Stomach (tissue), 9 donors: Measurements from ENCODE around the gene MBNL2. TPM values are rescaled to one million over a fixed set of nuclear protein-coding genes. Genes with fewer than 3 reads are reported as not detected.

Experiments used
- DNase-seq, 2 donors: peaks; one replicate each; pipeline versions ENCODE4 v3.0.0 to v3.0.0-alpha.2; 2013 to 2019
- H3K27ac ChIP-seq, 5 donors: fragments of 200-600 bp in 4 of 5; sonication (generic) in 4 of 5; one replicate each; pipeline ENCODE4 v1.5.1; 2013 to 2019; ENCODE audit warnings: mild to moderate bottlenecking in 1 of 5, moderate library complexity in 1 of 5
- H3K27me3 ChIP-seq, 3 donors: fragments of 200-600 bp; sonication (generic); one replicate each; pipeline ENCODE4 v1.5.1; 2017 to 2019; ENCODE audit warnings: mixed run types in 1 of 3
- H3K36me3 ChIP-seq, 4 donors: fragments of 200-600 bp; sonication (generic); 1 replicate in 3 of 4; 2 replicates in 1 of 4; pipeline ENCODE4 v1.5.1; 2016 to 2019
- H3K4me1 ChIP-seq, 4 donors: fragments of 200-600 bp; sonication (generic); one replicate each; pipeline ENCODE4 v1.5.1; 2016 to 2019
- H3K4me3 ChIP-seq, 4 donors: fragments of 200-600 bp; sonication (generic) in 3 of 4; one replicate each; pipeline ENCODE4 v1.5.1; 2016 to 2019; ENCODE audit warnings: mild to moderate bottlenecking in 1 of 4
- H3K9me3 ChIP-seq, 4 donors: fragments of 200-600 bp; sonication (generic); one replicate each; pipeline ENCODE4 v1.5.1; 2016 to 2019
- CTCF ChIP-seq, 7 experiments: fragments of 450-650 bp in 4 of 7; fragments of 200-600 bp in 3 of 7; sonication (generic) in 3 of 7; IDR thresholded peaks; one replicate each; pipeline ENCODE4 v1.5.1; 2016 to 2019; ENCODE audit warnings: antibody characterized with exemption in 7 of 7, control low read depth in 2 of 7, mild to moderate bottlenecking in 1 of 7
- EP300 ChIP-seq: sonication (generic); formaldehyde crosslinking; IDR thresholded peaks from one replicate; pipeline ENCODE4 v1.6.1; 2017; ENCODE audit warnings: antibody characterized with exemption
- POLR2A ChIP-seq, 4 donors: fragments of 450-650 bp; IDR thresholded peaks; one replicate each; pipeline ENCODE4 v1.6.1; 2016; ENCODE audit warnings: antibody characterized with exemption in 4 of 4, control low read depth in 2 of 4, mild to moderate bottlenecking in 1 of 4, moderate library complexity in 1 of 4
- POLR2AphosphoS5 ChIP-seq, 3 donors: sonication (generic); formaldehyde crosslinking; IDR thresholded peaks; one replicate each; pipeline ENCODE4 v1.6.1; 2016; ENCODE audit warnings: antibody characterized with exemption in 3 of 3
- WGBS, 5 donors: extraction: QIAGEN DNeasy Blood & Tissue Kit in 3 of 5; methylation state at CpG; one replicate each; pipeline versions ENCODE4 v1.1.5 to v1.1.7; 2013 to 2018; 5-methylcytosine and 5-hydroxymethylcytosine counted together
- intact Hi-C: fragments of 100-400 bp; cut with DNase I; formaldehyde crosslinking; loops from one replicate; pipeline ENCODE4 v1.15.1; 2023; ENCODE audit warnings: low total_unique reads
- polyA plus RNA-seq, 3 donors: library from polyadenylated mRNA; stranded (reverse); fragments of 200-250 nt; gene quantifications; one replicate each; pipeline ENCODE4 v1.2.3, GENCODE V29; 2013
- total RNA-seq, 5 donors: library from RNA; depleted of rRNA; stranded (reverse); fragments of >200 nt; gene quantifications; one replicate each; pipeline versions ENCODE4 v1.1.0 to v1.2.3, GENCODE V29; 2014 to 2016
- donor health status: healthy with polysubstance abuse.
- donor health status: Bipolar disorder and iron deficiency.
- donor health status: healthy.

Gene MBNL2
- total and polyA plus RNA-seq, 8 donors: 8.3 to 74.5 (median 25.6) TPM

GRCh38 chr13:97268772-97269171 is 46.6 kb downstream of the MBNL2 start:
- Histone ChIP-seq H3K9me3 (no peaks in the 10 kb centered on the region), H3K4me3 (no peak overlapping the region), H3K27me3 (no peaks in the 10 kb centered on the region), H3K36me3 (peaks cover 0 to 4% (median 0%) of the 10 kb centered on the region in 4 donors), H3K27ac (peak overlapping the region in 2 of 5 donors; percentile 33 to 40), H3K4me1 (peaks cover 23 to 80% (median 58%) of the 10 kb centered on the region in 4 donors)
- DNase-seq: no peak
- WGBS, 5 donors: 51 to 77% (median 62%) methylated on average over 6 of the region's 6 CpGs
- intact Hi-C loops: no loop called here
- no peak for TF ChIP-seq CTCF (IDR thresholded peaks at IDR 0.05)
- TF ChIP-seq POLR2A (IDR thresholded peaks at IDR 0.05): no peak
- TF ChIP-seq POLR2AphosphoS5 (IDR thresholded peaks at IDR 0.05): no peak
- TF ChIP-seq EP300: no peak

GRCh38 chr13:97269603-97270002 is 47.5 kb downstream of the MBNL2 start:
- intact Hi-C loops: no loop called here
- Histone ChIP-seq H3K4me1 (peaks cover 31 to 83% (median 65%) of the 10 kb centered on the region in 4 donors), H3K27ac (peak overlapping the region in 3 of 5 donors; percentile 3 to 40 (median 33)), H3K27me3 (no peaks in the 10 kb centered on the region), H3K36me3 (peaks cover 0 to 4% (median 0%) of the 10 kb centered on the region in 4 donors), H3K9me3 (no peaks in the 10 kb centered on the region), H3K4me3 (no peak overlapping the region)
- no peak for DNase-seq
- no peak for TF ChIP-seq POLR2AphosphoS5 (IDR thresholded peaks at IDR 0.05)
- no peak for TF ChIP-seq POLR2A (IDR thresholded peaks at IDR 0.05)
- TF ChIP-seq CTCF (IDR thresholded peaks at IDR 0.05): no peak
- no peak for TF ChIP-seq EP300
- WGBS, 5 donors: 93 to 95% (median 95%) methylated on average over 3 of the region's 3 CpGs

- Histone ChIP-seq H3K4me1 (peaks cover 34 to 83% (median 63%) of the 10 kb centered on the region in 4 donors), H3K9me3 (no peaks in the 10 kb centered on the region), H3K4me3 (no peak overlapping the region), H3K27ac (no peak overlapping the region), H3K36me3 (peaks cover 5 to 18% (median 12%) of the 10 kb centered on the region in 4 donors), H3K27me3 (no peaks in the 10 kb centered on the region)
- no peak for DNase-seq
- 83 to 93% (median 89%) methylated on average over 1 of the region's 1 CpG for WGBS, 5 donors
- intact Hi-C loops: no loop called here
- TF ChIP-seq CTCF (IDR thresholded peaks at IDR 0.05) (no peak), POLR2AphosphoS5 (IDR thresholded peaks at IDR 0.05) (no peak), EP300 (no peak), POLR2A (IDR thresholded peaks at IDR 0.05) (no peak)
Measured at GRCh38 chr13:97272526-97272925, 50.4 kb downstream of the MBNL2 start.

GRCh38 chr13:97273341-97273831 is 51.3 kb downstream of the MBNL2 start:
- intact Hi-C loops: no loop called here
- peaks cover 33 to 83% (median 62%) of the 10 kb centered on the region in 4 donors for H3K4me1 ChIP-seq

More at GRCh38 chr13:97273341-97273831, 51.3 kb downstream of the MBNL2 start:
- peaks cover 5 to 18% (median 10%) of the 10 kb centered on the region in 4 donors for H3K36me3 ChIP-seq
- no peaks in the 10 kb centered on the region for H3K9me3 ChIP-seq
- no peaks in the 10 kb centered on the region for H3K27me3 ChIP-seq
- peak overlapping the region in 4 of 5 donors; percentile 21 to 75 (median 68) for H3K27ac ChIP-seq
- WGBS, 5 donors: 68 to 84% (median 70%) methylated on average over 5 of the region's 5 CpGs
- no peak for DNase-seq
- no peak overlapping the region for H3K4me3 ChIP-seq
- TF ChIP-seq EP300 (no peak), CTCF (IDR thresholded peaks at IDR 0.05) (no peak), POLR2A (IDR thresholded peaks at IDR 0.05) (no peak), POLR2AphosphoS5 (IDR thresholded peaks at IDR 0.05) (no peak)
